ENCODE measurements around the gene SPINK5. TPM values are rescaled to one million over a fixed set of nuclear protein-coding genes. Genes with fewer than 3 reads are reported as not detected.

Gene SPINK5
- total RNA-seq, 3 donors from 2014 or later, result not detected

- Mint-ChIP-seq H3K27me3 (ENCODE audit: low read depth) (no peaks in the 10 kb centered on the region), H3K36me3 (ENCODE audit: insufficient read depth) (no peaks in the 10 kb centered on the region), H3K4me3 (no peak overlapping the region), H3K4me1 (ENCODE audit: low read depth) (no peaks in the 10 kb centered on the region), H3K9me3 (peaks cover 15% of the 10 kb centered on the region)
- no peak for DNase-seq
- ATAC-seq, result no peak
Measured at GRCh38 chr5:148075529-148075928, 11.7 kb downstream of the SPINK5 start.

GRCh38 chr5:148083203-148083602, 19.4 kb downstream of the SPINK5 start:
- Mint-ChIP-seq H3K4me3 (no peak overlapping the region), H3K4me1 (ENCODE audit: low read depth) (no peaks in the 10 kb centered on the region), H3K9me3 (peaks cover 11% of the 10 kb centered on the region), H3K27me3 (ENCODE audit: low read depth) (no peaks in the 10 kb centered on the region), H3K36me3 (ENCODE audit: insufficient read depth) (no peaks in the 10 kb centered on the region)
- DNase-seq, result no peak
- ATAC-seq, result no peak

DNA sequence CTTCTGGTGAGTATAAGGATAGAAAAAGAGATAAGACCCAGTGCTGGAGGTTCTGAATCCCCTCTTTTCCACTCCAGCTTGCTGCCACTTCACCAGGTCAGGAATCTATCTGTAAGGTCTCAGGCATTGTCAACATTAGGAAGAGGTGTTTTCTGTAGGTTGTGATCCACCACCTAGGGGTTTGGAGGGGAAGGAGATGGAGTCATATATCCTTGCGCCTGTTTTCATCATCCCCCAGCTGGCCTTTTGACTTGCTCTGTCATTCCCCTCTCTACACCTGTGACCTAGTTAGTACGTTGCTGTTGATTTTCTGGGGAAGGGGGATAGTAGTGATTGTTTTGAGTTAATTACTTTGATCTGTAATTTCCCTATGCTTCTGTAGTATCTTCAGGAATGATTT, 20.5 kb downstream of the SPINK5 start:
- ATAC-seq, result no peak
- H3K36me3 Mint-ChIP-seq (ENCODE audit: insufficient read depth), result no peaks in the 10 kb centered on the region
- H3K4me3 Mint-ChIP-seq, result no peak overlapping the region
- no peaks in the 10 kb centered on the region for H3K4me1 Mint-ChIP-seq (ENCODE audit: low read depth)
- DNase-seq, result no peak
- no peaks in the 10 kb centered on the region for H3K27me3 Mint-ChIP-seq (ENCODE audit: low read depth)
- peaks cover 11% of the 10 kb centered on the region for H3K9me3 Mint-ChIP-seq

DNA sequence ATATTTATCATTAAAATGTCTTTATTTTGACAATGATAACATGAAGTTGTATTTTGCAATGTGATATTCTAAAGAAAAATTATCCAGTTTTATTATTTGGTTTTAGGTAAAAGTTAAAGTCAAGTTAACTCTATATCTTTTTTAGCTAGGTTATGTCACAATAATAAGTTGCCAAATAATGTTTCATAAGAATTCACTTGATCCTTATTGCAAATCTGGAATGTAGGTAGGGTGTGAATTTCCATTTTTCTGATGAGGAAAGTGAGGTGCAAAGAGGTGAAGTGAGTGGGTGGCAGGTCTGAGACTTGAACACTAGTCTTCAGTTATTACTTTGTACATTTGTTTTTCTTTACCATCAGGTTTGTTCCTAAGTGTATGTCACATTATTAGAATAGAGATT, 21.5 kb downstream of the SPINK5 start:
- no peak for ATAC-seq
- no peak for DNase-seq
- Mint-ChIP-seq H3K4me3 (no peak overlapping the region), H3K4me1 (ENCODE audit: low read depth) (no peaks in the 10 kb centered on the region), H3K36me3 (ENCODE audit: insufficient read depth) (no peaks in the 10 kb centered on the region), H3K27me3 (ENCODE audit: low read depth) (no peaks in the 10 kb centered on the region), H3K9me3 (peaks cover 11% of the 10 kb centered on the region)

GRCh38 chr5:148085977-148086705, 22.4 kb downstream of the SPINK5 start:
- Mint-ChIP-seq H3K9me3 (peaks cover 11% of the 10 kb centered on the region), H3K27me3 (ENCODE audit: low read depth) (no peaks in the 10 kb centered on the region), H3K4me1 (ENCODE audit: low read depth) (no peaks in the 10 kb centered on the region), H3K4me3 (no peak overlapping the region), H3K36me3 (ENCODE audit: insufficient read depth) (no peaks in the 10 kb centered on the region)
- DNase-seq (no peak), ATAC-seq (no peak)

DNA sequence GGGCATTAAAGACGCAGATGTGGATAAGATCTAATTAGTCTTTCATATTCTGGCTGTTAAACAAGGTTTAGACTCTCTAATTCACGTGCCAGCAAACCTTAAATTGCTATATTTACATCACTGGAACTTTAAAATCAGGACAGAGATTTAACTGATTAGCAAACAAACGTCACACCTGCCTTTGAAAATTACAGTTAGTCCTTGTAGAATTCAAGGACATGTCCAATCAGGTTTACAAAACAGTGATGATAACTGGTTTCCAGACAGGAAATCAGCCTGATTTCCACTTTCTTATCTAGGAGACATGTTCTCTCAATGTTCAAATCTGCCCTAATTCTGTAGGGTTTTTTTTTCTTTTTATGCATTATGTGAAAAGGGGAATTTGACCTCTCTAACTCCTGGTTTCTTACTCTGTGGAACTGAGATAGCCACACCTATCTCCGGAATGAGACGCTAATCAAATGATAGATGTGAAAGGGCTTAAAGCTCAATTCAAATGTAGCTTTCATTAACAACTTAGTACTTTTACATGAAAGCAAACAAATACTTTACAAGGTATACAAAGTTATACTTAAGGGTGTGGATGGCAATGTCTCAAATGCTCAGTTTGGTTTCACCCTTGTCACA, 26.5 kb downstream of the SPINK5 start:
- no peaks in the 10 kb centered on the region for H3K9me3 Mint-ChIP-seq
- no peaks in the 10 kb centered on the region for H3K36me3 Mint-ChIP-seq (ENCODE audit: insufficient read depth)
- no peak overlapping the region for H3K4me3 Mint-ChIP-seq
- H3K27me3 Mint-ChIP-seq (ENCODE audit: low read depth), result no peaks in the 10 kb centered on the region
- ATAC-seq (no peak), DNase-seq (no peak)
- no peaks in the 10 kb centered on the region for H3K4me1 Mint-ChIP-seq (ENCODE audit: low read depth)

- DNase-seq, result no peak
- Mint-ChIP-seq H3K9me3 (no peaks in the 10 kb centered on the region), H3K27me3 (ENCODE audit: low read depth) (no peaks in the 10 kb centered on the region), H3K4me1 (ENCODE audit: low read depth) (no peaks in the 10 kb centered on the region), H3K36me3 (ENCODE audit: insufficient read depth) (no peaks in the 10 kb centered on the region), H3K4me3 (no peak overlapping the region)
- ATAC-seq, result no peak
Measured at GRCh38 chr5:148090773-148091250, 27.0 kb downstream of the SPINK5 start.

GRCh38 chr5:148091991-148092964, 28.5 kb downstream of the SPINK5 start:
- no peak for DNase-seq
- no peaks in the 10 kb centered on the region for H3K4me1 Mint-ChIP-seq (ENCODE audit: low read depth)
- H3K36me3 Mint-ChIP-seq (ENCODE audit: insufficient read depth), result no peaks in the 10 kb centered on the region
- no peak overlapping the region for H3K4me3 Mint-ChIP-seq
- no peak for ATAC-seq
- no peaks in the 10 kb centered on the region for H3K9me3 Mint-ChIP-seq
- H3K27me3 Mint-ChIP-seq (ENCODE audit: low read depth), result no peaks in the 10 kb centered on the region

DNA sequence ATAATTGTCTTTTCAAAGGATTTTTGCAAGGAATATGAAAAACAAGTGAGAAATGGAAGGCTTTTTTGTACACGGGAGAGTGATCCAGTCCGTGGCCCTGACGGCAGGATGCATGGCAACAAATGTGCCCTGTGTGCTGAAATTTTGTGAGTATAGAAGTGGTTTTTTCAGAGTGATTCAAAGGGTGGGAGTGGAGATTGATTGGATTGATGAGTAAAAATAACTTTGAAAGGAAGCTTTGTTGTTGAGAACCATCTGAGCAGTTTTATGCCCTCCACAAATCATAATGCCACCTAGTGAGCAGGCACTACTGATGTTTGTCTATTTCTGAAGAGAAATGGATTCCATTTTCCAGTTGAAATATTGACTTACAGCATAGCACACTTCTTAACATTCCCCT, 30.6 kb downstream of the SPINK5 start:
- ATAC-seq (no peak), DNase-seq (no peak)
- Mint-ChIP-seq H3K36me3 (ENCODE audit: insufficient read depth) (no peaks in the 10 kb centered on the region), H3K9me3 (no peaks in the 10 kb centered on the region), H3K4me3 (no peak overlapping the region), H3K4me1 (ENCODE audit: low read depth) (no peaks in the 10 kb centered on the region), H3K27me3 (ENCODE audit: low read depth) (no peaks in the 10 kb centered on the region)

- no peak overlapping the region for H3K4me3 Mint-ChIP-seq
- no peaks in the 10 kb centered on the region for H3K27me3 Mint-ChIP-seq (ENCODE audit: low read depth)
- no peak for DNase-seq
- no peaks in the 10 kb centered on the region for H3K9me3 Mint-ChIP-seq
- H3K36me3 Mint-ChIP-seq (ENCODE audit: insufficient read depth), result no peaks in the 10 kb centered on the region
- no peak for ATAC-seq
- no peaks in the 10 kb centered on the region for H3K4me1 Mint-ChIP-seq (ENCODE audit: low read depth)
Measured at GRCh38 chr5:148104226-148104625, 40.4 kb downstream of the SPINK5 start.

GRCh38 chr5:148107608-148108007, 43.8 kb downstream of the SPINK5 start:
- DNase-seq, result no peak
- H3K36me3 Mint-ChIP-seq (ENCODE audit: insufficient read depth), result no peaks in the 10 kb centered on the region
- no peaks in the 10 kb centered on the region for H3K9me3 Mint-ChIP-seq
- H3K4me1 Mint-ChIP-seq (ENCODE audit: low read depth), result no peaks in the 10 kb centered on the region
- no peak for ATAC-seq
- H3K4me3 Mint-ChIP-seq, result no peak overlapping the region
- H3K27me3 Mint-ChIP-seq (ENCODE audit: low read depth), result no peaks in the 10 kb centered on the region

DNA sequence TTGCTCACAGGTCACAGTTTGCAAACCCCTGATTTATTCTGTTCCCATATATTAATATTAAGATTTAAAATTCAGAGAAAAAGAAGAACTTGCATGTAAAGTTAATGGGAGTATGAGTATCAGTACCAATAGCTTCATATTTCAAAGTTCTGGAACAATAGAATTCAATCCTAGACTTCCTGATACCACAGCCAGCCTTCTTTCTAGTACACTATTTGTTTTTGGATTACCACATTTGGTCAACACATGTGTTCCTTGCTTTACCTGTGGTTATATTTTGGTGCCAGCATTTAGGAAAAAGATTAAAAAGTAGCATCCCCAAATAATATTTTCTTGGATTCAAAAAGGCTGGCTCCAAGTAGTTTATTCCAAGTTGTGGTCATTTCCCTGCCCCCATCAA, 49.5 kb downstream of the SPINK5 start:
- H3K4me3 Mint-ChIP-seq, result no peak overlapping the region
- H3K27me3 Mint-ChIP-seq (ENCODE audit: low read depth), result no peaks in the 10 kb centered on the region
- no peak for DNase-seq
- H3K4me1 Mint-ChIP-seq (ENCODE audit: low read depth), result no peaks in the 10 kb centered on the region
- no peaks in the 10 kb centered on the region for H3K9me3 Mint-ChIP-seq
- no peak for ATAC-seq
- H3K36me3 Mint-ChIP-seq (ENCODE audit: insufficient read depth), result no peaks in the 10 kb centered on the region

- Mint-ChIP-seq H3K36me3 (ENCODE audit: insufficient read depth) (no peaks in the 10 kb centered on the region), H3K4me3 (no peak overlapping the region), H3K4me1 (ENCODE audit: low read depth) (no peaks in the 10 kb centered on the region), H3K27me3 (ENCODE audit: low read depth) (peaks cover 3% of the 10 kb centered on the region), H3K9me3 (no peaks in the 10 kb centered on the region)
- no peak for ATAC-seq
- DNase-seq, result no peak
Measured at GRCh38 chr5:148120317-148120716, 56.5 kb downstream of the SPINK5 start.

- no peak for ATAC-seq
- H3K36me3 Mint-ChIP-seq (ENCODE audit: insufficient read depth), result no peaks in the 10 kb centered on the region
- DNase-seq, result no peak
- no peak overlapping the region for H3K4me3 Mint-ChIP-seq
- peaks cover 2% of the 10 kb centered on the region for H3K27me3 Mint-ChIP-seq (ENCODE audit: low read depth)
- H3K4me1 Mint-ChIP-seq (ENCODE audit: low read depth), result no peaks in the 10 kb centered on the region
- no peaks in the 10 kb centered on the region for H3K9me3 Mint-ChIP-seq
Measured at GRCh38 chr5:148125641-148126040, 61.9 kb downstream of the SPINK5 start.
